Pancreas (tissue), 10 donors: ENCODE results near the gene ADAMTSL4. TPM values are rescaled to one million over a fixed set of nuclear protein-coding genes. Genes with fewer than 3 reads are reported as not detected.

ENCODE experiments used
- ATAC-seq, 4 donors: fragments of 200-7000 bp; cut with Tn5 transposase; one replicate each; pipeline versions ENCODE4 v1.8.0 to v1.9.1; 2020; ENCODE audit warnings: mild to moderate bottlenecking in 4 of 4, moderate library complexity in 4 of 4
- DNase-seq, 6 donors: peaks; one replicate each; pipeline ENCODE4 v3.0.0-alpha.2; 2020
- FAIRE-seq: peaks from 2 replicates; lab custom pipeline; 2012; peaks lifted over from hg19 to GRCh38; lab: Jason Lieb, UNC
- H3K27ac ChIP-seq, 4 donors: fragments of 200-600 bp; sonication (generic); 1 replicate in 3 of 4; 2 replicates in 1 of 4; pipeline versions ENCODE4 v1.5.0 to v1.8.0; 2020
- H3K27me3 ChIP-seq, 4 donors: fragments of 200-600 bp; one replicate each; pipeline ENCODE4 v1.8.0; 2021
- H3K36me3 ChIP-seq, 3 donors: fragments of 200-600 bp; sonication (generic) in 1 of 3; one replicate each; pipeline versions ENCODE4 v1.5.0 to v1.8.0; 2020 to 2021
- H3K4me1 ChIP-seq, 3 donors: fragments of 200-600 bp; one replicate each; pipeline ENCODE4 v1.8.0; 2021
- H3K4me3 ChIP-seq, 4 donors: fragments of 200-600 bp; sonication (generic) in 2 of 4; one replicate each; pipeline versions ENCODE4 v1.5.0 to v1.8.0; 2020 to 2021
- H3K9me3 ChIP-seq, 4 donors: fragments of 200-600 bp; one replicate each; pipeline ENCODE4 v1.8.0; 2021
- CTCF ChIP-seq, 4 donors: fragments of 200-600 bp; sonication (generic) in 3 of 4; IDR thresholded peaks; one replicate each; pipeline versions ENCODE4 v1.5.0 to v1.8.0; 2021; ENCODE audit warnings: antibody characterized with exemption in 4 of 4
- WGBS, 2 donors: extraction: QIAGEN DNeasy Blood & Tissue Kit; methylation state at CpG; one replicate each; pipeline ENCODE4 v1.1.7; 2013; 5-methylcytosine and 5-hydroxymethylcytosine counted together
- intact Hi-C, 3 donors: fragments of 100-400 bp; cut with DNase I; formaldehyde crosslinking; loops; one replicate each; pipeline versions ENCODE4 v1.11.1 to v1.14.2; 2022
- polyA plus RNA-seq, 2 donors: library from polyadenylated mRNA; stranded (reverse); fragments of 200-250 nt; gene quantifications; one replicate each; pipeline ENCODE4 v1.2.3, GENCODE V29; 2013
- total RNA-seq, 6 donors: library from RNA; stranded (reverse); fragmentation: NEBNext Ultra II Directional in 4 of 6; extraction: Animal tissue kit (Norgen Biotek cat#: 25700) in 4 of 6; gene quantifications; one replicate each; pipeline versions ENCODE4 v1.2.1 to v1.2.4, GENCODE V29; 2021 to 2023
- donor health status: healthy with polysubstance abuse.
- donor health status: DM: no; HTN: no; CAD: no; lungs with moderate emphysema.
- donor health status: DM: no; HTN: no; CAD: no.
- donor health status: control.
- donor health status: control.
- donor health status: Bipolar disorder and iron deficiency.
- donor health status: DM: yes; HTN: yes; CAD: no.
- donor health status: DM: no; HTN: no; CAD: no.
- donor health status: DM: no; HTN: no; CAD: no.
- donor health status: DM: yes; HTN: yes; CAD: no.

Gene ADAMTSL4
- total and polyA plus RNA-seq, 8 donors: 1.3 to 8.0 (median 3.4) TPM

DNA sequence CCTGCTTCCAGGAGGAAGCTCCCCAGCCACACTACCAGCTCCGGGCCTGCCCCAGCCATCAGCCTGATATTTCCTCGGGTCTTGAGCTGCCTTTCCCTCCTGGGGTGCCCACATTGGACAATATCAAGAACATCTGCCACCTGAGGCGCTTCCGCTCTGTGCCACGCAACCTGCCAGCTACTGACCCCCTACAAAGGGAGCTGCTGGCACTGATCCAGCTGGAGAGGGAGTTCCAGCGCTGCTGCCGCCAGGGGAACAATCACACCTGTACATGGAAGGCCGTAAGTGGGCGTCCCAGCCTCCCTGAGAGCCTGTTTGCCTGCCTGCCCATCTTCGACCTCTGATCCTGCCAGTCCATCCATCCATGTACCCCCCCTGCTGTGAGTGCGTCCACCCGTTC is 37.7 kb upstream of the ADAMTSL4 start:
- intact Hi-C loops: no loop called here
- H3K9me3 ChIP-seq: no peaks in the 10 kb centered on the region
- no peak for TF ChIP-seq CTCF (IDR thresholded peaks at IDR 0.05)
- no peak overlapping the region for H3K4me3 ChIP-seq
- FAIRE-seq: no peak
- peak in 5 of 6 donors; percentile 42 to 77 (median 71) for DNase-seq
- H3K27ac ChIP-seq: no peak overlapping the region
- WGBS, 2 donors: 33 to 46% methylated on average over 12 of the region's 12 CpGs
- peaks cover 0 to 4% (median 0%) of the 10 kb centered on the region in 3 donors for H3K36me3 ChIP-seq
- H3K4me1 ChIP-seq: peaks cover 0 to 6% (median 4%) of the 10 kb centered on the region in 3 donors
- no peak for ATAC-seq
- H3K27me3 ChIP-seq: no peaks in the 10 kb centered on the region

DNA sequence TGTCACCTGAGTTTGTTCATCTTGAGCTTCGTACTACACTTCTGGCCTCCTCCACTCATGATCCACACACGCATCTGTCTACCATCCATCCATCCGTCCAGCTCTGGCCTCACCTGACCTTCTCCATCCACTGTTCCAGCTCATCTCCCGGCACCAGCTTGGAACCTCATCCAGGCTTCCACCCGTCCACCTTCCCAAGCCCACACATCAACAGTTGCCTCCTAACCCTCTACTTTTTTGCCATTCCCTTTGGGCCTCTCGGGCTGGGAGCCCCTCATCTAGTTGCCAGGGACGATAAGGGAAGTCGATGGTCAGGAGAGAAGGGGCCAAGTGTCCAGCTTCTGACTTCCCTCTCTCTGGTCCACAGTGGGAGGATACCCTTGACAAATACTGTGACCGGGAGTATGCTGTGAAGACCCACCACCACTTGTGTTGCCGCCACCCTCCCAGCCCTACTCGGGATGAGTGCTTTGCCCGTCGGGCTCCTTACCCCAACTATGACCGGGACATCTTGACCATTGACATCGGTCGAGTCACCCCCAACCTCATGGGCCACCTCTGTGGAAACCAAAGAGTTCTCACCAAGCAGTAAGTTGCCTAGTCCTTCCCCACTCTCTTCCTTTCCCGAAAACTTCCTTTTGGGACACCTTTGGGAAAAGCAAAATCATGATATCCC is 37.1 kb upstream of the ADAMTSL4 start:
- Histone ChIP-seq H3K27ac (no peak overlapping the region), H3K4me1 (peaks cover 0 to 7% (median 4%) of the 10 kb centered on the region in 3 donors), H3K36me3 (no peaks in the 10 kb centered on the region), H3K9me3 (no peaks in the 10 kb centered on the region), H3K27me3 (no peaks in the 10 kb centered on the region), H3K4me3 (no peak overlapping the region)
- intact Hi-C loops: no loop called here
- DNase-seq (peak in 1 of 6 donors; percentile 49), FAIRE-seq (no peak), ATAC-seq (no peak)
- 86 to 88% methylated on average over 17 of the region's 17 CpGs for WGBS, 2 donors
- TF ChIP-seq CTCF (IDR thresholded peaks at IDR 0.05): no peak

DNA sequence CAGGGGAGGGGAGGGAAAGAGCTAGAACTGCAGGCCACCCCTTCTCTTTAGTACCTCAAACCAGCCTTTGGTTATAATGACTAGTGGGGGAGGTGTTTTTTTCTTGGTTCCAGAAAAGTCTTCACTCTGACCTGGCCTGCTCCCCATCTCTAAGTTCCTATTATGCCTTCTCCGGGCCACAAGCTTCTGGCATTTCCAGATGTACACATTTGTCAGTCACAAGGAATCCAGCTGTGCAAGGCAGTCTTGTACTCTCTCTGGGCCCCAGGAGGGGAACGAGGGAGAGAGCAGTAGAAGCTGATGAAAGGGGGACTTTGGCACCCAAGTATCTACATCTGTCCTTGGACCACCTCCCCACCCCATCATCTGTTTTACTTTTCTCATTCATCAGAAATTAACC is 36.4 kb upstream of the ADAMTSL4 start:
- Histone ChIP-seq H3K9me3 (no peaks in the 10 kb centered on the region), H3K4me3 (no peak overlapping the region), H3K36me3 (no peaks in the 10 kb centered on the region), H3K27me3 (no peaks in the 10 kb centered on the region), H3K4me1 (peaks cover 0 to 7% (median 4%) of the 10 kb centered on the region in 3 donors), H3K27ac (no peak overlapping the region)
- intact Hi-C loops: no loop called here
- no peak for TF ChIP-seq CTCF (IDR thresholded peaks at IDR 0.05)
- peak in 1 of 6 donors; percentile 10 for DNase-seq
- WGBS, 2 donors: 77 to 85% methylated on average over 2 of the region's 2 CpGs
- no peak for FAIRE-seq
- ATAC-seq: no peak

- H3K4me3 ChIP-seq: no peak overlapping the region
- no peak for ATAC-seq
- no peak for TF ChIP-seq CTCF (IDR thresholded peaks at IDR 0.05)
- H3K4me1 ChIP-seq: peaks cover 0 to 7% (median 4%) of the 10 kb centered on the region in 3 donors
- no peaks in the 10 kb centered on the region for H3K9me3 ChIP-seq
- H3K36me3 ChIP-seq: no peaks in the 10 kb centered on the region
- no peak overlapping the region for H3K27ac ChIP-seq
- 84 to 88% methylated on average over 7 of the region's 7 CpGs for WGBS, 2 donors
- no peaks in the 10 kb centered on the region for H3K27me3 ChIP-seq
- intact Hi-C loops: no loop called here
- FAIRE-seq: no peak
- peak in 1 of 6 donors; percentile 19 for DNase-seq
Measured at GRCh38 chr1:150513351-150513791, 35.8 kb upstream of the ADAMTSL4 start.

GRCh38 chr1:150514260-150514659 is 34.9 kb upstream of the ADAMTSL4 start:
- ATAC-seq (no peak), FAIRE-seq (no peak), DNase-seq (peak in 1 of 6 donors; percentile 45)
- no peak overlapping the region for H3K27ac ChIP-seq
- H3K4me1 ChIP-seq: peaks cover 0 to 7% (median 4%) of the 10 kb centered on the region in 3 donors
- no peaks in the 10 kb centered on the region for H3K9me3 ChIP-seq
- intact Hi-C loops: no loop called here
- H3K36me3 ChIP-seq: no peaks in the 10 kb centered on the region
- TF ChIP-seq CTCF (IDR thresholded peaks at IDR 0.05): no peak
- 85 to 88% methylated on average over 9 of the region's 9 CpGs for WGBS, 2 donors
- H3K27me3 ChIP-seq: no peaks in the 10 kb centered on the region
- no peak overlapping the region for H3K4me3 ChIP-seq
